ENCODE measurements around the gene SDR42E2. TPM values are rescaled to one million over a fixed set of nuclear protein-coding genes. Genes with fewer than 3 reads are reported as not detected.

The SDR42E2 gene
- total and polyA plus RNA-seq, 4 donors = 0.07 TPM; not detected in 3

GRCh38 chr16:22183901-22184614 lies 21.8 kb downstream of the SDR42E2 start:
- Histone ChIP-seq H3K4me3 (ENCODE audit: low read depth in 1 of 3, low read length in 3 of 3) (no peak overlapping the region), H3K4me1 (ENCODE audit: control insufficient read depth in 4 of 4, insufficient read depth in 4 of 4, low read length in 3 of 4) (peaks cover 0 to 10% (median 6%) of the 10 kb centered on the region in 4 donors), H3K27ac (ENCODE audit: low read depth in 1 of 2, low read length in 2 of 2) (no peak overlapping the region), H3K36me3 (ENCODE audit: control insufficient read depth in 4 of 4, insufficient read depth in 3 of 4, low read depth in 1 of 4, low read length in 3 of 4) (no peaks in the 10 kb centered on the region), H3K27me3 (ENCODE audit: control insufficient read depth in 4 of 4, insufficient read depth in 4 of 4, low read length in 3 of 4) (no peaks in the 10 kb centered on the region), H3K9me3 (ENCODE audit: control insufficient read depth in 4 of 4, low read length in 3 of 4) (no peaks in the 10 kb centered on the region), H3K9ac (ENCODE audit: low read depth in 1 of 2, low read length in 2 of 2) (no peak overlapping the region)
- no peak for DNase-seq (ENCODE audit: low spot score)
- TF ChIP-seq SP1 (IDR thresholded peaks at IDR 0.05) (no peak), HNF4G (IDR thresholded peaks at IDR 0.05) (no peak), EGR1 (IDR thresholded peaks at IDR 0.05; ENCODE audit: low read depth in 2 of 2) (no peak), NR2F2 (IDR thresholded peaks at IDR 0.05) (no peak), FOXA1 (IDR thresholded peaks at IDR 0.05) (no peak)
- 88% methylated on average over 11 of the region's 11 CpGs for WGBS

GRCh38 chr16:22184615-22184968 lies 22.3 kb downstream of the SDR42E2 start:
- no peak overlapping the region for H3K4me3 ChIP-seq (ENCODE audit: low read depth in 1 of 3, low read length in 3 of 3)
- TF ChIP-seq EGR1 (IDR thresholded peaks at IDR 0.05; ENCODE audit: low read depth in 2 of 2) (no peak), GABPA (IDR thresholded peaks at IDR 0.05 in 1 of 2, conservative IDR thresholded peaks at IDR 0.05 in 1 of 2) (no peak), RAD21 (IDR thresholded peaks at IDR 0.05) (no peak), CTCF (IDR thresholded peaks at IDR 0.05; ENCODE audit: low read depth, low read length, missing input control) (no peak), JUND (IDR thresholded peaks at IDR 0.05) (no peak), RXRA (IDR thresholded peaks at IDR 0.05) (no peak), FOXA2 (IDR thresholded peaks at IDR 0.05) (no peak), MAX (IDR thresholded peaks at IDR 0.05) (no peak), NR2F2 (IDR thresholded peaks at IDR 0.05) (no peak), YY1 (IDR thresholded peaks at IDR 0.05) (no peak), FOXA1 (IDR thresholded peaks at IDR 0.05) (no peak), HNF4G (IDR thresholded peaks at IDR 0.05) (no peak), SP1 (IDR thresholded peaks at IDR 0.05) (no peak), HNF4A (conservative IDR thresholded peaks at IDR 0.05) (no peak), TAF1 (conservative IDR thresholded peaks at IDR 0.05) (no peak)
- TF ChIP-seq, protein P1, sequence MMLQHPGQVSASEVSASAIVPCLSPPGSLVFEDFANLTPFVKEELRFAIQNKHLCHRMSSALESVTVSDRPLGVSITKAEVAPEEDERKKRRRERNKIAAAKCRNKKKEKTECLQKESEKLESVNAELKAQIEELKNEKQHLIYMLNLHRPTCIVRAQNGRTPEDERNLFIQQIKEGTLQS (IDR thresholded peaks at IDR 0.05) = no peak
- TF ChIP-seq, protein P2, sequence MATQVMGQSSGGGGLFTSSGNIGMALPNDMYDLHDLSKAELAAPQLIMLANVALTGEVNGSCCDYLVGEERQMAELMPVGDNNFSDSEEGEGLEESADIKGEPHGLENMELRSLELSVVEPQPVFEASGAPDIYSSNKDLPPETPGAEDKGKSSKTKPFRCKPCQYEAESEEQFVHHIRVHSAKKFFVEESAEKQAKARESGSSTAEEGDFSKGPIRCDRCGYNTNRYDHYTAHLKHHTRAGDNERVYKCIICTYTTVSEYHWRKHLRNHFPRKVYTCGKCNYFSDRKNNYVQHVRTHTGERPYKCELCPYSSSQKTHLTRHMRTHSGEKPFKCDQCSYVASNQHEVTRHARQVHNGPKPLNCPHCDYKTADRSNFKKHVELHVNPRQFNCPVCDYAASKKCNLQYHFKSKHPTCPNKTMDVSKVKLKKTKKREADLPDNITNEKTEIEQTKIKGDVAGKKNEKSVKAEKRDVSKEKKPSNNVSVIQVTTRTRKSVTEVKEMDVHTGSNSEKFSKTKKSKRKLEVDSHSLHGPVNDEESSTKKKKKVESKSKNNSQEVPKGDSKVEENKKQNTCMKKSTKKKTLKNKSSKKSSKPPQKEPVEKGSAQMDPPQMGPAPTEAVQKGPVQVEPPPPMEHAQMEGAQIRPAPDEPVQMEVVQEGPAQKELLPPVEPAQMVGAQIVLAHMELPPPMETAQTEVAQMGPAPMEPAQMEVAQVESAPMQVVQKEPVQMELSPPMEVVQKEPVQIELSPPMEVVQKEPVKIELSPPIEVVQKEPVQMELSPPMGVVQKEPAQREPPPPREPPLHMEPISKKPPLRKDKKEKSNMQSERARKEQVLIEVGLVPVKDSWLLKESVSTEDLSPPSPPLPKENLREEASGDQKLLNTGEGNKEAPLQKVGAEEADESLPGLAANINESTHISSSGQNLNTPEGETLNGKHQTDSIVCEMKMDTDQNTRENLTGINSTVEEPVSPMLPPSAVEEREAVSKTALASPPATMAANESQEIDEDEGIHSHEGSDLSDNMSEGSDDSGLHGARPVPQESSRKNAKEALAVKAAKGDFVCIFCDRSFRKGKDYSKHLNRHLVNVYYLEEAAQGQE (IDR thresholded peaks at IDR 0.05) = no peak
- TF ChIP-seq, protein P3, sequence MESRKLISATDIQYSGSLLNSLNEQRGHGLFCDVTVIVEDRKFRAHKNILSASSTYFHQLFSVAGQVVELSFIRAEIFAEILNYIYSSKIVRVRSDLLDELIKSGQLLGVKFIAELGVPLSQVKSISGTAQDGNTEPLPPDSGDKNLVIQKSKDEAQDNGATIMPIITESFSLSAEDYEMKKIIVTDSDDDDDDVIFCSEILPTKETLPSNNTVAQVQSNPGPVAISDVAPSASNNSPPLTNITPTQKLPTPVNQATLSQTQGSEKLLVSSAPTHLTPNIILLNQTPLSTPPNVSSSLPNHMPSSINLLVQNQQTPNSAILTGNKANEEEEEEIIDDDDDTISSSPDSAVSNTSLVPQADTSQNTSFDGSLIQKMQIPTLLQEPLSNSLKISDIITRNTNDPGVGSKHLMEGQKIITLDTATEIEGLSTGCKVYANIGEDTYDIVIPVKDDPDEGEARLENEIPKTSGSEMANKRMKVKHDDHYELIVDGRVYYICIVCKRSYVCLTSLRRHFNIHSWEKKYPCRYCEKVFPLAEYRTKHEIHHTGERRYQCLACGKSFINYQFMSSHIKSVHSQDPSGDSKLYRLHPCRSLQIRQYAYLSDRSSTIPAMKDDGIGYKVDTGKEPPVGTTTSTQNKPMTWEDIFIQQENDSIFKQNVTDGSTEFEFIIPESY (IDR thresholded peaks at IDR 0.05) = no peak
- no peak for DNase-seq (ENCODE audit: low spot score)
- no peak overlapping the region for H3K9ac ChIP-seq (ENCODE audit: low read depth in 1 of 2, low read length in 2 of 2)
- H3K27me3 ChIP-seq (ENCODE audit: control insufficient read depth in 4 of 4, insufficient read depth in 4 of 4, low read length in 3 of 4) = no peaks in the 10 kb centered on the region
- WGBS = 96% methylated on average over 6 of the region's 6 CpGs
- H3K9me3 ChIP-seq (ENCODE audit: control insufficient read depth in 4 of 4, low read length in 3 of 4) = no peaks in the 10 kb centered on the region
- H3K27ac ChIP-seq (ENCODE audit: low read depth in 1 of 2, low read length in 2 of 2) = no peak overlapping the region
- no peaks in the 10 kb centered on the region for H3K36me3 ChIP-seq (ENCODE audit: control insufficient read depth in 4 of 4, insufficient read depth in 3 of 4, low read depth in 1 of 4, low read length in 3 of 4)
- peaks cover 0 to 15% (median 12%) of the 10 kb centered on the region in 4 donors for H3K4me1 ChIP-seq (ENCODE audit: control insufficient read depth in 4 of 4, insufficient read depth in 4 of 4, low read length in 3 of 4)
